H9 (cell line): ENCODE measurements around the gene RND3. TPM values are rescaled to one million over a fixed set of nuclear protein-coding genes. Genes with fewer than 3 reads are reported as not detected.

ENCODE experiments used
- DNase-seq: peaks from one replicate; pipeline ENCODE4 v3.0.0-alpha.2; 2017
- H2AFZ ChIP-seq: one replicate; pipeline ENCODE4 v1.6.1; 2013; ENCODE audit warnings: mild to moderate bottlenecking, low read length, control low read depth, moderate library complexity
- H2AK5ac ChIP-seq: 2 replicates; pipeline ENCODE4 v1.6.1; 2013; ENCODE audit warnings: low read length, control low read depth, mixed read lengths; ENCODE audit not compliant: insufficient read length
- H2BK120ac ChIP-seq: one replicate; pipeline ENCODE4 v1.6.1; 2013; ENCODE audit warnings: low read depth, mild to moderate bottlenecking, low read length, control low read depth, inconsistent platforms; ENCODE audit not compliant: poor library complexity, severe bottlenecking
- H2BK12ac ChIP-seq: 2 replicates; pipeline ENCODE4 v1.6.1; 2013; ENCODE audit warnings: low read length, control low read depth, mixed read lengths, low read depth; ENCODE audit not compliant: insufficient read length
- H2BK15ac ChIP-seq: 2 replicates; pipeline ENCODE4 v1.6.1; 2013; ENCODE audit warnings: low read depth, low read length, control low read depth
- H2BK20ac ChIP-seq: one replicate; pipeline ENCODE4 v1.6.1; 2013; ENCODE audit warnings: low read depth, mild to moderate bottlenecking, low read length, control low read depth, inconsistent platforms; ENCODE audit not compliant: poor library complexity, severe bottlenecking
- H2BK5ac ChIP-seq: 2 replicates; pipeline ENCODE4 v1.6.1; 2013; ENCODE audit warnings: low read length, control low read depth, mixed read lengths; ENCODE audit not compliant: insufficient read length
- H3K14ac ChIP-seq: 2 replicates; pipeline ENCODE4 v1.6.1; 2013; ENCODE audit warnings: low read length, control low read depth; ENCODE audit not compliant: insufficient read depth
- H3K18ac ChIP-seq: 2 replicates; pipeline ENCODE4 v1.6.1; 2013; ENCODE audit warnings: low read depth, mild to moderate bottlenecking, mixed read lengths, low read length, control low read depth; ENCODE audit not compliant: insufficient read length
- H3K23ac ChIP-seq: 2 replicates; pipeline ENCODE4 v1.6.1; 2013; ENCODE audit warnings: low read length, control low read depth, mixed read lengths, low read depth; ENCODE audit not compliant: insufficient read length
- H3K23me2 ChIP-seq: 2 replicates; pipeline ENCODE4 v1.6.1; 2013; ENCODE audit warnings: low read depth, mild to moderate bottlenecking, mixed read lengths, low read length, control low read depth; ENCODE audit not compliant: insufficient read length, poor library complexity, severe bottlenecking
- H3K27ac ChIP-seq: 2 replicates; pipeline ENCODE4 v1.5.1; 2013; ENCODE audit warnings: low read length, control low read depth, mixed read lengths, low read depth; ENCODE audit not compliant: insufficient read length
- H3K27me3 ChIP-seq: 2 replicates; pipeline ENCODE4 v1.6.1; 2013; ENCODE audit warnings: low read length, control low read depth, inconsistent platforms; ENCODE audit not compliant: insufficient read depth
- H3K4ac ChIP-seq: 2 replicates; pipeline ENCODE4 v1.6.1; 2013; ENCODE audit warnings: low read depth, mild to moderate bottlenecking, control low read depth, inconsistent platforms, low read length, moderate library complexity
- H3K4me1 ChIP-seq: 2 replicates; pipeline ENCODE4 v1.6.1; 2013; ENCODE audit warnings: low read length, control low read depth, inconsistent platforms; ENCODE audit not compliant: insufficient read depth
- H3K4me2 ChIP-seq: 2 replicates; pipeline ENCODE4 v1.6.1; 2013; ENCODE audit warnings: low read length, control low read depth, mixed read lengths; ENCODE audit not compliant: insufficient read length, insufficient read depth
- H3K56ac ChIP-seq: 2 replicates; pipeline ENCODE4 v1.6.1; 2013; ENCODE audit warnings: low read depth, mild to moderate bottlenecking, mixed read lengths, low read length, control low read depth; ENCODE audit not compliant: insufficient read length
- H3K79me1 ChIP-seq: 2 replicates; pipeline ENCODE4 v1.6.1; 2013; ENCODE audit warnings: low read depth, mild to moderate bottlenecking, moderate library complexity, low read length, control low read depth, inconsistent platforms; ENCODE audit not compliant: insufficient read depth, poor library complexity, severe bottlenecking
- H3K79me2 ChIP-seq: 2 replicates; pipeline ENCODE4 v1.6.1; 2013; ENCODE audit warnings: low read length, control low read depth, inconsistent platforms; ENCODE audit not compliant: insufficient read depth
- H3K9ac ChIP-seq: 2 replicates; pipeline ENCODE4 v1.6.1; 2013; ENCODE audit warnings: low read length, control low read depth, mixed read lengths; ENCODE audit not compliant: insufficient read length; ENCODE audit errors: extremely low read depth
- H3K9me3 ChIP-seq: one replicate; pipeline ENCODE4 v1.6.1; 2013; ENCODE audit warnings: low read depth, low read length, inconsistent platforms; ENCODE audit not compliant: control insufficient read depth
- H3T11ph ChIP-seq: one replicate; pipeline ENCODE4 v1.6.1; 2013; ENCODE audit warnings: mild to moderate bottlenecking, low read length, control low read depth, inconsistent platforms
- H4K20me1 ChIP-seq: one replicate; pipeline ENCODE4 v1.6.1; 2013; ENCODE audit not compliant: control insufficient read depth, insufficient read length, insufficient read depth
- H4K5ac ChIP-seq: 2 replicates; pipeline ENCODE4 v1.6.1; 2013; ENCODE audit warnings: low read depth, mild to moderate bottlenecking, mixed read lengths, low read length, control low read depth; ENCODE audit not compliant: insufficient read length
- H4K8ac ChIP-seq: replicated peaks from 2 replicates; pipeline ENCODE4 v1.6.1; 2013; ENCODE audit warnings: low read length, control low read depth, mixed read lengths, low read depth; ENCODE audit not compliant: insufficient read length
- H4K91ac ChIP-seq: 2 replicates; pipeline ENCODE4 v1.6.1; 2013; ENCODE audit warnings: low read depth, mild to moderate bottlenecking, moderate library complexity, mixed read lengths, low read length, control low read depth; ENCODE audit not compliant: insufficient read length
- H3K27ac Mint-ChIP-seq, 3 experiments: 2 replicates in 2 of 3; 3 replicates in 1 of 3; pipeline ENCODE4 v1.8.0; 2020 to 2021; ENCODE audit warnings: mixed read lengths in 3 of 3, mild to moderate bottlenecking in 1 of 3, moderate library complexity in 1 of 3
- H3K27me3 Mint-ChIP-seq: 2 replicates; pipeline ENCODE4 v1.8.0; 2021; ENCODE audit warnings: low read depth, mild to moderate bottlenecking, moderate library complexity, mixed read lengths
- H3K36me3 Mint-ChIP-seq, 3 experiments: 2 replicates in 2 of 3; 3 replicates in 1 of 3; pipeline ENCODE4 v1.8.0; 2020 to 2021; ENCODE audit warnings: low read depth in 3 of 3, mixed read lengths in 3 of 3; ENCODE audit not compliant: insufficient read depth in 1 of 3
- H3K4me1 Mint-ChIP-seq, 2 experiments: 2 replicates each; pipeline ENCODE4 v1.8.0; 2020; ENCODE audit warnings: mixed read lengths in 2 of 2
- H3K4me3 Mint-ChIP-seq, 2 experiments: 2 replicates in 1 of 2; 3 replicates in 1 of 2; pipeline ENCODE4 v1.8.0; 2020 to 2021; ENCODE audit warnings: mild to moderate bottlenecking in 2 of 2, mixed read lengths in 2 of 2, moderate library complexity in 1 of 2
- H3K9me3 Mint-ChIP-seq, 2 experiments: 2 replicates in 1 of 2; 3 replicates in 1 of 2; pipeline ENCODE4 v1.8.0; 2020; ENCODE audit warnings: mild to moderate bottlenecking in 2 of 2, mixed read lengths in 2 of 2, moderate library complexity in 1 of 2
- WGBS: extraction: QIAGEN DNeasy Blood & Tissue Kit; methylation state at CpG from one replicate; pipeline ENCODE4 v1.1.7; 2013; ENCODE audit warnings: missing lambda C conversion rate, low lambda C conversion rate, mixed read lengths; ENCODE audit not compliant: insufficient read length; ENCODE audit errors: extremely low coverage; 5-methylcytosine and 5-hydroxymethylcytosine counted together
- total RNA-seq: library from RNA; stranded (reverse); gene quantifications from 2 replicates; pipeline ENCODE4 v1.2.1, GENCODE V29; 2021
- TF ChIP-seq, protein P1 (sequence below): fragments of 200-600 bp; sonication (generic); conservative IDR thresholded peaks from 3 replicates; pipeline ENCODE4 v1.8.0; 2021; ENCODE audit warnings: antibody characterized with exemption, mild to moderate bottlenecking

The RND3 gene
- total RNA-seq, 1 experiment from 2014 or later: 62.6 TPM

DNA sequence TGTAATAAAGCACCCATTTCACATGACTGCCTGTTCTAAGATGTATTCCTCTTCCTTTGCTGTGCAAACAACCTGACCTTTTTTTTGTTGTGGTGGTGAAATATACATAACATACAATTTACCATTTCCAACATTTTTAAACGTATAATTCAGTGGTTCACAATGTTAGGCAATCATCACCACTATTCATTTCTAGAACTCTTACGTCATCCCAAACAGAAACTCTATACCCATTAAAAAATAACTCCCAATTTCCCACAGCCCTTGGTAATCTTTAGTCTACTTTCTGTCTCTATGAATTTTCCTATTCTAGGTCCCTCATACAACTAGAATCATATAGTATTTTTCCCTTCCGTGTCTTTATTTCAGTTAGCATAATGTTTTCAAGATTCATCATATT lies 36.7 kb downstream of the RND3 start:
- Mint-ChIP-seq H3K4me1 (no peaks in the 10 kb centered on the region), H3K27me3 (no peaks in the 10 kb centered on the region), H3K27ac (no peak overlapping the region), H3K9me3 (no peaks in the 10 kb centered on the region; a peak in 1 of 5 replicates), H3K36me3 (no peaks in the 10 kb centered on the region), H3K4me3 (no peak overlapping the region)
- no peak overlapping the region for H2AFZ ChIP-seq
- no peak overlapping the region for H2AK5ac ChIP-seq
- no peak overlapping the region for H2BK120ac ChIP-seq
- H3K27ac ChIP-seq: no peak overlapping the region
- no peak overlapping the region for H4K91ac ChIP-seq
- H2BK15ac ChIP-seq: no peak overlapping the region
- 100% methylated on average over 1 of the region's 3 CpGs for WGBS
- no peaks in the 10 kb centered on the region for H3K27me3 ChIP-seq
- H2BK12ac ChIP-seq: no peak overlapping the region
- H3K4me1 ChIP-seq: no peaks in the 10 kb centered on the region
- H3K4ac ChIP-seq: no peak overlapping the region
- no peak overlapping the region for H4K8ac ChIP-seq
- no peak overlapping the region for H3T11ph ChIP-seq
- H3K9me3 ChIP-seq: no peaks in the 10 kb centered on the region
- DNase-seq: no peak
- H4K20me1 ChIP-seq: no peaks in the 10 kb centered on the region
- H2BK5ac ChIP-seq: no peak overlapping the region
- H3K4me2 ChIP-seq: no peak overlapping the region
- H3K79me2 ChIP-seq: no peaks in the 10 kb centered on the region
- no peak overlapping the region for H3K18ac ChIP-seq
- TF ChIP-seq, protein P1, sequence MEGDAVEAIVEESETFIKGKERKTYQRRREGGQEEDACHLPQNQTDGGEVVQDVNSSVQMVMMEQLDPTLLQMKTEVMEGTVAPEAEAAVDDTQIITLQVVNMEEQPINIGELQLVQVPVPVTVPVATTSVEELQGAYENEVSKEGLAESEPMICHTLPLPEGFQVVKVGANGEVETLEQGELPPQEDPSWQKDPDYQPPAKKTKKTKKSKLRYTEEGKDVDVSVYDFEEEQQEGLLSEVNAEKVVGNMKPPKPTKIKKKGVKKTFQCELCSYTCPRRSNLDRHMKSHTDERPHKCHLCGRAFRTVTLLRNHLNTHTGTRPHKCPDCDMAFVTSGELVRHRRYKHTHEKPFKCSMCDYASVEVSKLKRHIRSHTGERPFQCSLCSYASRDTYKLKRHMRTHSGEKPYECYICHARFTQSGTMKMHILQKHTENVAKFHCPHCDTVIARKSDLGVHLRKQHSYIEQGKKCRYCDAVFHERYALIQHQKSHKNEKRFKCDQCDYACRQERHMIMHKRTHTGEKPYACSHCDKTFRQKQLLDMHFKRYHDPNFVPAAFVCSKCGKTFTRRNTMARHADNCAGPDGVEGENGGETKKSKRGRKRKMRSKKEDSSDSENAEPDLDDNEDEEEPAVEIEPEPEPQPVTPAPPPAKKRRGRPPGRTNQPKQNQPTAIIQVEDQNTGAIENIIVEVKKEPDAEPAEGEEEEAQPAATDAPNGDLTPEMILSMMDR: no peak
- no peaks in the 10 kb centered on the region for H3K23me2 ChIP-seq
- no peak overlapping the region for H4K5ac ChIP-seq
- H3K79me1 ChIP-seq: no peaks in the 10 kb centered on the region
- H3K14ac ChIP-seq: no peak overlapping the region
- H3K23ac ChIP-seq: no peak overlapping the region
- no peak overlapping the region for H3K9ac ChIP-seq
- H2BK20ac ChIP-seq: no peak overlapping the region
- no peak overlapping the region for H3K56ac ChIP-seq
